RWPE1 (cell line): ENCODE results near the gene MYO1E.

ENCODE experiments used
- CTCF ChIA-PET: fragments of 350-600 bp; sonication (Branson Sonifier 250); formaldehyde crosslinking; extraction: SDS; loops from one replicate; lab custom pipeline; 2021; lab: Yijun Ruan, JAX
- POLR2A ChIA-PET: fragments of 400-600 bp; formaldehyde crosslinking; extraction: SDS; loops from one replicate; lab custom pipeline; 2020; ENCODE audit warnings: antibody characterized with exemption; ENCODE audit not compliant: low non-redundant PET; lab: Yijun Ruan, JAX
- DNase-seq: peaks from one replicate; pipeline ENCODE4 v3.0.0; 2012; ENCODE audit warnings: low spot score
- H3K27ac ChIP-seq: fragments of 450-650 bp; 2 replicates; pipeline ENCODE4 v1.5.1; 2017
- CTCF ChIP-seq: fragments of 450-650 bp; conservative IDR thresholded peaks from 2 replicates; pipeline ENCODE4 v1.5.1; 2017; ENCODE audit warnings: low read depth, mild to moderate bottlenecking

The MYO1E gene

GRCh38 chr15:59372352-59373211, at the start of gene MYO1E:
MYO1E (minus strand) TSS chr15:59372871; CDS start chr15:59372500, 371 bp downstream.
- DNase-seq: peak; percentile 98
- ChIA-PET CTCF (interaction anchor here (0.5 to 0.6 kb wide), 2 partner anchors 121 to 125 kb away, joined by 3 read pairs; no protein-coding TSS in a partner anchor), POLR2A (interaction anchor here (0.5 to 0.7 kb wide), 3 partner anchors 59 to 90 kb away, joined by 3 to 4 read pairs (median 3); no protein-coding TSS in a partner anchor)
- peak within 1 kb of the TSS; percentile 95 for H3K27ac ChIP-seq
- no peak for TF ChIP-seq CTCF

- CTCF ChIA-PET: interaction anchor here (0.6 to 0.7 kb wide), 2 partner anchors 9 to 10 kb away, joined by 3 read pairs; no protein-coding TSS in a partner anchor
- TF ChIP-seq CTCF: no peak
- POLR2A ChIA-PET: interaction anchor here (0.6 kb wide), 1 partner anchor 44 kb away, joined by 3 read pairs; no protein-coding TSS in a partner anchor
- no peak overlapping the region for H3K27ac ChIP-seq
- DNase-seq: no peak
These were observed 48.4 kb upstream of the MYO1E start for GRCh38 chr15:59420986-59421618.

- H3K27ac ChIP-seq: no peak overlapping the region
- no peak for TF ChIP-seq CTCF
- no peak for DNase-seq
- ChIA-PET POLR2A (no interaction called here), CTCF (interaction anchor here (1.2 kb wide), 1 partner anchor 18 kb away, joined by 3 read pairs; the partner anchor contains the start of gene FAM81A)
These were observed 47.4 kb upstream of the MYO1E start for GRCh38 chr15:59420108-59420507.

GRCh38 chr15:59419170-59419569, 46.5 kb upstream of the MYO1E start:
- no peak overlapping the region for H3K27ac ChIP-seq
- DNase-seq: no peak
- ChIA-PET CTCF (interaction anchor here (1.2 kb wide), 1 partner anchor 19 kb away, joined by 3 read pairs; the partner anchor contains the start of gene FAM81A), POLR2A (no interaction called here)
- no peak for TF ChIP-seq CTCF

- no peak overlapping the region for H3K27ac ChIP-seq
- CTCF ChIA-PET: interaction anchor here (0.6 to 0.7 kb wide), 4 partner anchors 22 to 432 kb away, joined by 3 to 4 read pairs (median 3); no protein-coding TSS in a partner anchor
- POLR2A ChIA-PET: no interaction called here
- DNase-seq: no peak
- TF ChIP-seq CTCF: no peak
These were observed 44.1 kb upstream of the MYO1E start for GRCh38 chr15:59416816-59417215.

- ChIA-PET CTCF (interaction anchor here (0.5 kb wide), 1 partner anchor 38 kb away, joined by 3 read pairs; no protein-coding TSS in a partner anchor), POLR2A (no interaction called here)
- no peak for TF ChIP-seq CTCF
- no peak for DNase-seq
- H3K27ac ChIP-seq: no peak overlapping the region
These were observed 40.9 kb upstream of the MYO1E start for GRCh38 chr15:59413577-59413976.
